GM06990 (cell line): ENCODE data around the gene OR8G5.
"Not testable (repeated sequence)": the region's sequence is repeated elsewhere in the genome, so short reads cannot be mapped to it uniquely, and the experiment has no call there.

Experiments used
- DNase-seq: peaks from one replicate; pipeline ENCODE4 v3.0.0-alpha.2; 2011; ENCODE audit not compliant: insufficient read length; ENCODE audit errors: extremely low read depth
- H3K27me3 ChIP-seq: replicated peaks from 2 replicates; pipeline ENCODE4 v1.6.0; 2011; ENCODE audit warnings: low read length; ENCODE audit not compliant: control insufficient read depth, insufficient read depth
- H3K36me3 ChIP-seq: 2 replicates; pipeline ENCODE4 v1.5.1; 2011; ENCODE audit warnings: low read length; ENCODE audit not compliant: control insufficient read depth, insufficient read depth
- H3K4me3 ChIP-seq: replicated peaks from 2 replicates; pipeline ENCODE4 v1.5.1; 2011; ENCODE audit warnings: low read depth, mild to moderate bottlenecking, control low read depth, low read length
- CTCF ChIP-seq: IDR thresholded peaks from 2 replicates; pipeline ENCODE4 v1.5.1; 2011; ENCODE audit warnings: low read length, control low read depth, mild to moderate bottlenecking, inconsistent platforms; ENCODE audit not compliant: insufficient read depth, poor library complexity, severe bottlenecking

The OR8G5 gene

GRCh38 chr11:124214027-124214426 is 42.1 kb upstream of the OR8G5 start:
- H3K4me3 ChIP-seq: no peak overlapping the region
- H3K27me3 ChIP-seq: no peaks in the 10 kb centered on the region
- H3K36me3 ChIP-seq: no peaks in the 10 kb centered on the region
- no peak for TF ChIP-seq CTCF
- DNase-seq: no peak

- Histone ChIP-seq H3K36me3 (no peaks in the 10 kb centered on the region), H3K4me3 (no peak overlapping the region), H3K27me3 (no peaks in the 10 kb centered on the region)
- no peak for DNase-seq
- TF ChIP-seq CTCF: no peak
Observed at GRCh38 chr11:124219126-124219525, 37.0 kb upstream of the OR8G5 start.

- H3K36me3 ChIP-seq: no peaks in the 10 kb centered on the region
- DNase-seq: no peak
- TF ChIP-seq CTCF: no peak
Observed at GRCh38 chr11:124222407-124222806, 33.8 kb upstream of the OR8G5 start.

GRCh38 chr11:124224618-124225423 is 31.4 kb upstream of the OR8G5 start:
- DNase-seq, H3K36me3 ChIP-seq, H3K4me3 ChIP-seq, H3K27me3 ChIP-seq: not testable (repeated sequence)

More at GRCh38 chr11:124222407-124222806, 33.8 kb upstream of the OR8G5 start:
- H3K4me3 ChIP-seq: no peak overlapping the region
- no peaks in the 10 kb centered on the region for H3K27me3 ChIP-seq

GRCh38 chr11:124225471-124225870 is 30.7 kb upstream of the OR8G5 start:
- Histone ChIP-seq H3K36me3 (no peaks in the 10 kb centered on the region), H3K27me3 (no peaks in the 10 kb centered on the region), H3K4me3 (no peak overlapping the region)
- DNase-seq: no peak
- no peak for TF ChIP-seq CTCF

- no peaks in the 10 kb centered on the region for H3K36me3 ChIP-seq
- H3K4me3 ChIP-seq: no peak overlapping the region
- no peak for DNase-seq
- H3K27me3 ChIP-seq: no peaks in the 10 kb centered on the region
- TF ChIP-seq CTCF: no peak
Observed at GRCh38 chr11:124233376-124233775, 22.8 kb upstream of the OR8G5 start.
